GM21360 (cell line): ENCODE results near the gene EGFLAM.
A peak's percentile ranks its signal among the peaks of the same experiment; 100 is the strongest.

ENCODE experiments used
- ATAC-seq: cut with Tn5 transposase; IDR thresholded peaks from one replicate; pipeline ENCODE4 v1.9.1; 2021; ENCODE audit warnings: mild to moderate bottlenecking, moderate library complexity; ENCODE audit not compliant: unreplicated experiment

EGFLAM gene

GRCh38 chr5:38371596-38371995 is 113.2 kb downstream of the EGFLAM start:
- no peak for ATAC-seq

GRCh38 chr5:38373743-38374142 is 115.4 kb downstream of the EGFLAM start:
- no peak for ATAC-seq

- ATAC-seq, result no peak
These were observed 117.1 kb downstream of the EGFLAM start for GRCh38 chr5:38375423-38375822.

GRCh38 chr5:38376404-38376803 is 118.0 kb downstream of the EGFLAM start:
- no peak for ATAC-seq

- no peak for ATAC-seq
These were observed 120.2 kb downstream of the EGFLAM start for GRCh38 chr5:38378579-38378978.

GRCh38 chr5:38379350-38379937 is 121.1 kb downstream of the EGFLAM start:
- no peak for ATAC-seq

- no peak for ATAC-seq
These were observed 122.2 kb downstream of the EGFLAM start for GRCh38 chr5:38380537-38380936.

- no peak for ATAC-seq
These were observed 123.0 kb downstream of the EGFLAM start for GRCh38 chr5:38381361-38381760.

GRCh38 chr5:38382898-38383297 is 124.5 kb downstream of the EGFLAM start:
- ATAC-seq, result peak; percentile 94

- ATAC-seq, result no peak
These were observed 125.3 kb downstream of the EGFLAM start for GRCh38 chr5:38383701-38384100.

GRCh38 chr5:38384396-38384795 is 126.0 kb downstream of the EGFLAM start:
- no peak for ATAC-seq

GRCh38 chr5:38387161-38387560 is 128.8 kb downstream of the EGFLAM start:
- ATAC-seq, result no peak

GRCh38 chr5:38393636-38394035 is 135.3 kb downstream of the EGFLAM start:
- no peak for ATAC-seq

GRCh38 chr5:38396766-38397165 is 138.4 kb downstream of the EGFLAM start:
- no peak for ATAC-seq

- no peak for ATAC-seq
These were observed 142.0 kb downstream of the EGFLAM start for GRCh38 chr5:38400365-38400764.

- no peak for ATAC-seq
These were observed 142.8 kb downstream of the EGFLAM start for GRCh38 chr5:38401145-38401544.

- ATAC-seq, result no peak
These were observed 145.0 kb downstream of the EGFLAM start for GRCh38 chr5:38403406-38403805.

- no peak for ATAC-seq
These were observed 145.7 kb downstream of the EGFLAM start for GRCh38 chr5:38403877-38404635.

- no peak for ATAC-seq
These were observed 146.4 kb downstream of the EGFLAM start for GRCh38 chr5:38404667-38405276.

- no peak for ATAC-seq
These were observed 150.3 kb downstream of the EGFLAM start for GRCh38 chr5:38408446-38409198.

- no peak for ATAC-seq
These were observed 152.1 kb downstream of the EGFLAM start for GRCh38 chr5:38410304-38410990.
